GM12892 (cell line): Measurements from ENCODE around the gene GFY.

ENCODE experiments used
- POLR2A ChIP-seq: IDR thresholded peaks from 2 replicates; pipeline ENCODE4 v1.6.1; 2011; ENCODE audit warnings: low read depth, low read length, control low read depth
- POLR2AphosphoS5 ChIP-seq: IDR thresholded peaks from 2 replicates; pipeline ENCODE4 v1.6.1; 2011; ENCODE audit warnings: low read depth, low read length, control low read depth

DNA sequence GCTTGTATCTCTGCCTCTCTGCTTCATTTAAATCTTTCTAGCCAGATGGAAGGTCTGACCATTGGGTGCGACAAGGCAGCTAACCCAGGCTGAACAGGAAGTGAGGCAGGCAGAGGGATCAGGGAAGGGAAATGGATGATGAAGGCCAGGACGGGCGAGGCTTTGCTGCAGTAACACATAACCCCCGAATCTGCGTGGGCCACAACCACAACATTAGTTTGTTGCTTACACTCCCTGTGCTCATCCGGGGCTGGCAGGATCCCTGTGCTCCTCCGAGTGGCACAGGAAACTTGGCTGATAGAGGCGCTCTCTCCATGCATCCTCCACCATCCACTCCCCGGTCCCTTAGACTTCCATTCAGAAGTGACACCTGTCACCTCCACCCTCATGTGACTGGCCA lies 47.7 kb downstream of the GFY start:
- TF ChIP-seq POLR2A, result no peak
- no peak for TF ChIP-seq POLR2AphosphoS5
